Mesendoderm (in vitro differentiated cells): Measurements from ENCODE around the gene ENOPH1.

Experiments
- DNase-seq: peaks from one replicate; pipeline ENCODE4 v3.0.0; 2013
- H2AK5ac ChIP-seq: 2 replicates; pipeline ENCODE4 v1.6.1; 2013; ENCODE audit warnings: low read length, inconsistent platforms
- H2BK120ac ChIP-seq: 2 replicates; pipeline ENCODE4 v1.6.1; 2013; ENCODE audit warnings: low read depth, mild to moderate bottlenecking, low read length, moderate library complexity, mixed read lengths
- H2BK15ac ChIP-seq: replicated peaks from 2 replicates; pipeline ENCODE4 v1.6.1; 2013; ENCODE audit warnings: low read depth, mild to moderate bottlenecking, moderate library complexity
- H2BK5ac ChIP-seq: 2 replicates; pipeline ENCODE4 v1.6.1; 2013; ENCODE audit warnings: low read length, inconsistent platforms
- H3K18ac ChIP-seq: 2 replicates; pipeline ENCODE4 v1.6.1; 2013; ENCODE audit warnings: mild to moderate bottlenecking, low read length, mixed read lengths
- H3K23ac ChIP-seq: one replicate; pipeline ENCODE4 v1.6.1; 2013; ENCODE audit warnings: low read length
- H3K27ac ChIP-seq: 2 replicates; pipeline ENCODE4 v1.5.1; 2013; ENCODE audit warnings: low read depth, mild to moderate bottlenecking, inconsistent platforms, low read length, moderate library complexity
- H3K27me3 ChIP-seq: 2 replicates; pipeline ENCODE4 v1.6.1; 2013; ENCODE audit warnings: low read length, control low read depth, mild to moderate bottlenecking, inconsistent platforms; ENCODE audit not compliant: insufficient read depth, poor library complexity
- H3K36me3 ChIP-seq: 2 replicates; pipeline ENCODE4 v1.6.1; 2013; ENCODE audit warnings: low read length, inconsistent platforms; ENCODE audit not compliant: control insufficient read depth, insufficient read depth
- H3K4ac ChIP-seq: one replicate; pipeline ENCODE4 v1.6.1; 2013; ENCODE audit warnings: low read depth, mild to moderate bottlenecking, low read length, moderate library complexity
- H3K4me1 ChIP-seq: 2 replicates; pipeline ENCODE4 v1.6.1; 2013; ENCODE audit warnings: low read depth, low read length, inconsistent platforms; ENCODE audit not compliant: control insufficient read depth
- H3K4me2 ChIP-seq: 2 replicates; pipeline ENCODE4 v1.6.1; 2013; ENCODE audit warnings: low read length
- H3K4me3 ChIP-seq: 2 replicates; pipeline ENCODE4 v1.5.1; 2013; ENCODE audit warnings: mild to moderate bottlenecking, low read length
- H3K56ac ChIP-seq: one replicate; pipeline ENCODE4 v1.6.1; 2013; ENCODE audit warnings: low read length
- H3K79me1 ChIP-seq: 2 replicates; pipeline ENCODE4 v1.6.1; 2013; ENCODE audit warnings: low read length, inconsistent platforms
- H3K79me2 ChIP-seq: 2 replicates; pipeline ENCODE4 v1.6.1; 2013; ENCODE audit warnings: mild to moderate bottlenecking, low read length; ENCODE audit not compliant: control insufficient read depth, insufficient read depth
- H3K9ac ChIP-seq: 2 replicates; pipeline ENCODE4 v1.6.1; 2013; ENCODE audit warnings: low read length, inconsistent platforms
- H4K5ac ChIP-seq: one replicate; pipeline ENCODE4 v1.6.1; 2013; ENCODE audit warnings: low read length
- H4K8ac ChIP-seq: one replicate; pipeline ENCODE4 v1.6.1; 2013; ENCODE audit warnings: low read depth, mild to moderate bottlenecking, control low read depth, low read length, moderate library complexity
- WGBS: extraction: QIAGEN DNeasy Blood & Tissue Kit; methylation state at CpG from one replicate; pipeline ENCODE4 v1.1.7; 2013; ENCODE audit warnings: low lambda C conversion rate, missing lambda C conversion rate; ENCODE audit not compliant: insufficient coverage; ENCODE audit errors: extremely low coverage; 5-methylcytosine and 5-hydroxymethylcytosine counted together

The ENOPH1 gene

GRCh38 chr4:82447886-82448285, 17.5 kb downstream of the ENOPH1 start:
- WGBS = no CpG with 5 or more reads among the region's 1 CpG
- H3K36me3 ChIP-seq = peaks cover 5% of the 10 kb centered on the region
- no peak overlapping the region for H3K4me3 ChIP-seq
- peaks cover 51% of the 10 kb centered on the region for H3K79me2 ChIP-seq
- no peak overlapping the region for H4K8ac ChIP-seq
- H3K4me1 ChIP-seq = no peaks in the 10 kb centered on the region
- peaks cover 10% of the 10 kb centered on the region for H3K79me1 ChIP-seq
- H3K9ac ChIP-seq = no peak overlapping the region
- H2BK5ac ChIP-seq = no peak overlapping the region
- no peak overlapping the region for H3K23ac ChIP-seq
- no peak overlapping the region for H2BK15ac ChIP-seq
- no peak overlapping the region for H4K5ac ChIP-seq
- no peak overlapping the region for H3K27ac ChIP-seq
- no peak overlapping the region for H3K4me2 ChIP-seq
- H3K56ac ChIP-seq = no peak overlapping the region
- no peak overlapping the region for H3K4ac ChIP-seq
- H3K27me3 ChIP-seq = no peaks in the 10 kb centered on the region
- DNase-seq = no peak
- H2AK5ac ChIP-seq = no peak overlapping the region
- H2BK120ac ChIP-seq = no peak overlapping the region
- no peak overlapping the region for H3K18ac ChIP-seq

GRCh38 chr4:82450966-82451755, 20.8 kb downstream of the ENOPH1 start:
- H3K79me2 ChIP-seq = peaks cover 33% of the 10 kb centered on the region
- no peak overlapping the region for H2BK15ac ChIP-seq
- no peak overlapping the region for H3K18ac ChIP-seq
- WGBS = no CpG with 5 or more reads among the region's 13 CpGs
- H3K4me1 ChIP-seq = no peaks in the 10 kb centered on the region
- H2AK5ac ChIP-seq = no peak overlapping the region
- no peak overlapping the region for H3K4ac ChIP-seq
- DNase-seq = no peak
- H3K56ac ChIP-seq = no peak overlapping the region
- H3K36me3 ChIP-seq = peaks cover 5% of the 10 kb centered on the region
- no peak overlapping the region for H4K8ac ChIP-seq
- no peak overlapping the region for H2BK5ac ChIP-seq
- no peak overlapping the region for H2BK120ac ChIP-seq
- no peak overlapping the region for H3K9ac ChIP-seq
- no peak overlapping the region for H4K5ac ChIP-seq
- peaks cover 14% of the 10 kb centered on the region for H3K79me1 ChIP-seq
- no peak overlapping the region for H3K4me3 ChIP-seq
- H3K27me3 ChIP-seq = no peaks in the 10 kb centered on the region
- H3K27ac ChIP-seq = no peak overlapping the region
- no peak overlapping the region for H3K4me2 ChIP-seq
- H3K23ac ChIP-seq = no peak overlapping the region

- Histone ChIP-seq H3K23ac (no peak overlapping the region), H3K36me3 (peaks cover 5% of the 10 kb centered on the region), H3K4me3 (no peak overlapping the region), H4K8ac (no peak overlapping the region), H3K79me2 (peaks cover 31% of the 10 kb centered on the region), H2BK5ac (no peak overlapping the region), H3K27me3 (no peaks in the 10 kb centered on the region), H3K56ac (no peak overlapping the region), H3K4me2 (no peak overlapping the region), H2BK15ac (no peak overlapping the region), H3K4me1 (no peaks in the 10 kb centered on the region), H2BK120ac (no peak overlapping the region), H3K9ac (no peak overlapping the region), H3K18ac (no peak overlapping the region), H3K27ac (no peak overlapping the region), H3K79me1 (peaks cover 12% of the 10 kb centered on the region), H3K4ac (no peak overlapping the region), H2AK5ac (no peak overlapping the region), H4K5ac (no peak overlapping the region)
- no CpG with 5 or more reads among the region's 7 CpGs for WGBS
- no peak for DNase-seq
Observed at GRCh38 chr4:82452026-82452425, 21.6 kb downstream of the ENOPH1 start.

GRCh38 chr4:82457266-82457665, 26.9 kb downstream of the ENOPH1 start:
- WGBS = no CpG with 5 or more reads among the region's 7 CpGs
- no peak overlapping the region for H3K56ac ChIP-seq
- H3K79me2 ChIP-seq = peaks cover 6% of the 10 kb centered on the region
- H3K23ac ChIP-seq = no peak overlapping the region
- H2BK15ac ChIP-seq = no peak overlapping the region
- no peak overlapping the region for H4K5ac ChIP-seq
- no peak overlapping the region for H3K27ac ChIP-seq
- no peaks in the 10 kb centered on the region for H3K27me3 ChIP-seq
- no peak overlapping the region for H4K8ac ChIP-seq
- no peak overlapping the region for H2BK120ac ChIP-seq
- H3K4me3 ChIP-seq = no peak overlapping the region
- H2BK5ac ChIP-seq = no peak overlapping the region
- H3K4ac ChIP-seq = no peak overlapping the region
- H3K79me1 ChIP-seq = peaks cover 4% of the 10 kb centered on the region
- H3K36me3 ChIP-seq = no peaks in the 10 kb centered on the region
- H3K18ac ChIP-seq = no peak overlapping the region
- no peak for DNase-seq
- H3K4me2 ChIP-seq = no peak overlapping the region
- no peak overlapping the region for H2AK5ac ChIP-seq
- no peaks in the 10 kb centered on the region for H3K4me1 ChIP-seq
- no peak overlapping the region for H3K9ac ChIP-seq

- peaks cover 6% of the 10 kb centered on the region for H3K79me2 ChIP-seq
- no peak overlapping the region for H3K4me3 ChIP-seq
- no peak overlapping the region for H2BK5ac ChIP-seq
- no peak overlapping the region for H4K5ac ChIP-seq
- H3K18ac ChIP-seq = no peak overlapping the region
- H2BK15ac ChIP-seq = no peak overlapping the region
- H3K4ac ChIP-seq = no peak overlapping the region
- no peak overlapping the region for H3K9ac ChIP-seq
- H2BK120ac ChIP-seq = no peak overlapping the region
- no peak overlapping the region for H3K56ac ChIP-seq
- H3K23ac ChIP-seq = no peak overlapping the region
- H3K4me1 ChIP-seq = no peaks in the 10 kb centered on the region
- H2AK5ac ChIP-seq = no peak overlapping the region
- H3K4me2 ChIP-seq = no peak overlapping the region
- H3K27me3 ChIP-seq = no peaks in the 10 kb centered on the region
- no CpG with 5 or more reads among the region's 2 CpGs for WGBS
- peaks cover 1% of the 10 kb centered on the region for H3K36me3 ChIP-seq
- H4K8ac ChIP-seq = no peak overlapping the region
- no peak for DNase-seq
- H3K27ac ChIP-seq = no peak overlapping the region
- H3K79me1 ChIP-seq = peaks cover 4% of the 10 kb centered on the region
Observed at GRCh38 chr4:82458729-82459128, 28.3 kb downstream of the ENOPH1 start.

- H3K36me3 ChIP-seq = peaks cover 1% of the 10 kb centered on the region
- H3K9ac ChIP-seq = no peak overlapping the region
- H2BK120ac ChIP-seq = no peak overlapping the region
- H3K79me1 ChIP-seq = no peaks in the 10 kb centered on the region
- H3K4me2 ChIP-seq = no peak overlapping the region
- no peak overlapping the region for H2BK5ac ChIP-seq
- no peak overlapping the region for H3K56ac ChIP-seq
- no peaks in the 10 kb centered on the region for H3K4me1 ChIP-seq
- H3K18ac ChIP-seq = no peak overlapping the region
- no peak overlapping the region for H3K4ac ChIP-seq
- no peak overlapping the region for H2AK5ac ChIP-seq
- H3K4me3 ChIP-seq = no peak overlapping the region
- H4K8ac ChIP-seq = no peak overlapping the region
- H3K79me2 ChIP-seq = no peaks in the 10 kb centered on the region
- no peak overlapping the region for H3K27ac ChIP-seq
- no peaks in the 10 kb centered on the region for H3K27me3 ChIP-seq
- H2BK15ac ChIP-seq = no peak overlapping the region
- H3K23ac ChIP-seq = no peak overlapping the region
- DNase-seq = no peak
- WGBS = no CpG with 5 or more reads among the region's 2 CpGs
- H4K5ac ChIP-seq = no peak overlapping the region
Observed at GRCh38 chr4:82461710-82462109, 31.3 kb downstream of the ENOPH1 start.
